ENCODE data around the gene VSIG2. TPM values are rescaled to one million over a fixed set of nuclear protein-coding genes. Genes with fewer than 3 reads are reported as not detected.

Gene VSIG2
- total and polyA plus RNA-seq, 10 of the 15 experiments (the other 5 are each of a cell fraction or from before 2014, with no cell fraction given): 0.13 to 0.31 (median 0.15) TPM; not detected in 5

DNA sequence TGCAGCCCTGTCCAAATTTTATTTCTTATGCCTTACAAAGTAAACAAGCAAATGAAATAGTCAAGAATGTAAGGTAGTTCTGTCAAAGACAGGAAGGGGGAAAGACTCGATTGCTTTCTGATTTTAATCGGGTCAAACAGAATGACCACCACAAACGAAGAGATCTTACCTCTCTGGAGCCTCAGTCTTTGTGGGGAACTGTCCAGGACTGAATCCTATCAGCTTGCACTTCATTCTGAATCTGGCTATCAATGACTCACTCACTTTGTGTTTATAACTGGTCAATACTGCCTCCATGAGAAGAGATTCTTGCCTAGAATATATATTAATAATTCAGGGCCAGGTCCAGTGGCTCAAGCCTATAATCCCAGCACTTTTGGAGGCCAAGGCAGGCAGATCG lies 30.9 kb upstream of the VSIG2 start:
- ChIA-PET POLR2A (no interaction called here), CTCF (interaction anchor here (0.8 to 2.6 kb wide), 7 partner anchors 7 to 119 kb away, joined by 3 to 16 read pairs (median 4); no protein-coding TSS in a partner anchor), SMC1A (ENCODE audit: uncharacterized antibody, unreplicated experiment) (interaction anchor here (1.2 to 1.7 kb wide), 3 partner anchors 10 to 19 kb away, joined by 4 to 7 read pairs (median 5); no protein-coding TSS in a partner anchor), RAD21 (ENCODE audit: unreplicated experiment) (interaction anchor here (1.1 to 1.2 kb wide), 2 partner anchors 10 to 12 kb away, joined by 3 to 4 read pairs; no protein-coding TSS in a partner anchor)
- Histone ChIP-seq H3K9me3 (replicated peaks; ENCODE audit: control insufficient read depth, insufficient read depth, low read length) (no peaks in the 10 kb centered on the region), H3K36me3 (ENCODE audit: control insufficient read depth in 2 of 2, insufficient read depth in 2 of 2, low read length in 1 of 2) (no peaks in the 10 kb centered on the region; a peak in 1 of 4 replicates), H3K79me2 (ENCODE audit: control insufficient read depth, insufficient read depth, low read length) (peaks cover 3% of the 10 kb centered on the region), H2AFZ (ENCODE audit: control insufficient read depth, low read depth, low read length) (no peak overlapping the region), H3K9ac (ENCODE audit: control insufficient read depth, insufficient read depth, low read length) (no peak overlapping the region), H3K4me2 (ENCODE audit: control insufficient read depth, insufficient read depth) (no peak overlapping the region), H3K27me3 (replicated peaks in 1 of 2; ENCODE audit: control insufficient read depth in 2 of 2, insufficient read depth in 2 of 2, low read length in 1 of 2) (no peaks in the 10 kb centered on the region), H3K4me3 (no peak overlapping the region), H4K20me1 (ENCODE audit: control insufficient read depth, insufficient read depth) (no peaks in the 10 kb centered on the region), H3K4me1 (ENCODE audit: control insufficient read depth, insufficient read depth, low read length) (no peaks in the 10 kb centered on the region), H3K27ac (ENCODE audit: control insufficient read depth, insufficient read depth) (no peak overlapping the region)
- no TSS peak for BruUV-seq (replicated peaks)
- in situ Hi-C loops (cut with MboI) (no loop called here), intact Hi-C loops (cut with micrococcal nuclease; ENCODE audit: unreplicated experiment) (no loop called here)
- ATAC-seq (no peak), DNase-seq (ENCODE audit: low read depth, low spot score) (no peak), FAIRE-seq (no peak)
- TF ChIP-seq, protein P1, sequence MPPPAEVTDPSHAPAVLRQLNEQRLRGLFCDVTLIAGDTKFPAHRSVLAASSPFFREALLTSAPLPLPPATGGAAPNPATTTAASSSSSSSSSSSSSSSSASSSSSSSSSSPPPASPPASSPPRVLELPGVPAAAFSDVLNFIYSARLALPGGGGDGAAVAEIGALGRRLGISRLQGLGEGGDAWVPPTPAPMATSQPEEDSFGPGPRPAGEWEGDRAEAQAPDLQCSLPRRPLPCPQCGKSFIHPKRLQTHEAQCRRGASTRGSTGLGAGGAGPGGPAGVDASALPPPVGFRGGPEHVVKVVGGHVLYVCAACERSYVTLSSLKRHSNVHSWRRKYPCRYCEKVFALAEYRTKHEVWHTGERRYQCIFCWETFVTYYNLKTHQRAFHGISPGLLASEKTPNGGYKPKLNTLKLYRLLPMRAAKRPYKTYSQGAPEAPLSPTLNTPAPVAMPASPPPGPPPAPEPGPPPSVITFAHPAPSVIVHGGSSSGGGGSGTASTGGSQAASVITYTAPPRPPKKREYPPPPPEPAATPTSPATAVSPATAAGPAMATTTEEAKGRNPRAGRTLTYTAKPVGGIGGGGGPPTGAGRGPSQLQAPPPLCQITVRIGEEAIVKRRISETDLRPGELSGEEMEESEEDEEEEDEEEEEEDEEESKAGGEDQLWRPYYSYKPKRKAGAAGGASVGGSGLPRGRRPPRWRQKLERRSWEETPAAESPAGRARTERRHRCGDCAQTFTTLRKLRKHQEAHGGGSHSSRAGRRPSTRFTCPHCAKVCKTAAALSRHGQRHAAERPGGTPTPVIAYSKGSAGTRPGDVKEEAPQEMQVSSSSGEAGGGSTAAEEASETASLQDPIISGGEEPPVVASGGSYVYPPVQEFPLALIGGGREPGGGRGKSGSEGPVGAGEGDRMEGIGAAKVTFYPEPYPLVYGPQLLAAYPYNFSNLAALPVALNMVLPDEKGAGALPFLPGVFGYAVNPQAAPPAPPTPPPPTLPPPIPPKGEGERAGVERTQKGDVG (CRISPR knock-in tag; IDR thresholded peaks at IDR 0.05): no peak
- TF ChIP-seq POLR2A (IDR thresholded peaks at IDR 0.05; ENCODE audit: low read depth, low read length): no peak
- no peak for TF ChIP-seq KAT2A (conservative IDR thresholded peaks at IDR 0.05; ENCODE audit: control insufficient read depth, low read depth, low read length)
- TF ChIP-seq NR2C2 (IDR thresholded peaks at IDR 0.05; ENCODE audit: borderline replicate concordance, control insufficient read depth, insufficient read length, low read depth): no peak
- TF ChIP-seq ATF7 (IDR thresholded peaks at IDR 0.05; ENCODE audit: low read depth): no peak
- no peak for TF ChIP-seq DPF2 (IDR thresholded peaks at IDR 0.05)
- no peak for TF ChIP-seq ZNF207 (IDR thresholded peaks at IDR 0.05; ENCODE audit: borderline replicate concordance)
- no peak for TF ChIP-seq MYC (IDR thresholded peaks at IDR 0.05; ENCODE audit: insufficient read depth, insufficient read length, insufficient replicate concordance, low read length, severe bottlenecking)
- no peak for TF ChIP-seq FOXK2 (IDR thresholded peaks at IDR 0.05)
- TF ChIP-seq EZH2 (IDR thresholded peaks at IDR 0.05; ENCODE audit: borderline replicate concordance, control insufficient read depth, low read depth, low read length): no peak
- TF ChIP-seq BRCA1 (IDR thresholded peaks at IDR 0.05; ENCODE audit: low read depth, low read length): no peak
- WGBS (ENCODE audit: insufficient coverage, insufficient replicate concordance, low lambda C conversion rate, missing lambda C conversion rate): 99% methylated on average over 4 of the region's 4 CpGs
